Measurements from ENCODE around the gene FAM161B.
"Not testable (repeated sequence)": the region's sequence is repeated elsewhere in the genome, so short reads cannot be mapped to it uniquely, and the experiment has no call there.

Gene FAM161B

GRCh38 chr14:73942180-73942579 lies 7.7 kb downstream of the FAM161B start:
- no peak for DNase-seq

GRCh38 chr14:73937012-73937411 lies 12.9 kb downstream of the FAM161B start:
- no peak for DNase-seq

- no peak for DNase-seq
Measured at GRCh38 chr14:73936548-73936947, 13.3 kb downstream of the FAM161B start.

DNA sequence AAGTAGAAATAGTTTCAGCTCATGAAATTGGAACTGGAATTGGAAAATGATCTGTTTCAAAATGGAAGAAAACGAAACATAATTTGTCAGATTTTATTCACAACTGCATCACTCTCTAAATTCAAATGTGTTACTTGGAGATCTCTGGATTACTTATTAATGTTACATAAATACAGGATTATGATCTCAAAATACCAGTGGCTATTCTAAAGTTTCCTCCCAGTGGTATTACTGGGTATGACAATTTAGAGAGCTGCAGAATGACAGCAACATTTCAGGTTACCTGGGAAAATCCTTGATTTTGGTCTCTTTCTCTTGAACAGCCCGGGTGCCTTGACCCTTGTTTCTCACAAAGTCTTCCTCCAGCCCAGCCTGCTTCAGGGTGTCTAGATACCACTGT lies 14.2 kb downstream of the FAM161B start:
- DNase-seq, result no peak

DNA sequence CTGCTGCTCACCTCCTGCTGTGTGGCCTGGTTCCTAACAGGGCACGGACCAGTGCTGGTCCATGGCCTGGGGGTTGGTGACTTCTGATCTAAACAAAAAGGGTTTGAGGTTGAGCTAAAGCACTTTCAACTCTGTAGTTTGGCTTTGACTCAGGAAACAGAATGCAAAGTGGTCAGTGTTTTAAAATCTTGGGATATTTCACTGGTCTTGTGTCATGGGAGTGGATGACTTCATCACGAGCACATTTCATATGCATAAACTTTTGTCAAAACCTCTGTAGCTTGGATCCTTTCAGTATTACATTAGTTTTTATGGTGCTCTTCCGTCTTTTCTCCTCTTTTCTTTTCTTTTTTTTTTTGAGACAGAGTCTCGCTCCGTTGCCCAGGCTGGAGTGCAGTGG lies 25.6 kb downstream of the FAM161B start:
- DNase-seq, result no peak

DNA sequence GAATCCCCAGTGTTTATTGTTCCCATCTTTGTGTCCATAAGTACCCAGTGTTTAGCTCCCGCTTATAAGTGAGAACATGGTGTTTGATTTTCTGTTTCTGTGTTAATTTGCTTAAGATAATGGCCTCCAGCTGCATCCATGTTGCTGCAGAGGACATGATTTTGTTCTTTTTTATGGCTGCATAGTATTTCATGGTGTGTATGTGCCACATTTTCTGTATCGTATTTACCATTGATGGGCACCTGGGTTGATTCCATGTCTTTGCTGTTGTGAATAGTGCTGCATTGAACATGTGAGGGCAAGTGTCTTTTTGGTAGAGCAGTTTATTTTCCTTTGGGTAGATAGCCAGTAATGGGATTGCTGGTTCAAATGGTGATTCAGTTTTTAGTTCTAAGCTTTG lies 30.4 kb downstream of the FAM161B start:
- DNase-seq, result not testable (repeated sequence)

DNA sequence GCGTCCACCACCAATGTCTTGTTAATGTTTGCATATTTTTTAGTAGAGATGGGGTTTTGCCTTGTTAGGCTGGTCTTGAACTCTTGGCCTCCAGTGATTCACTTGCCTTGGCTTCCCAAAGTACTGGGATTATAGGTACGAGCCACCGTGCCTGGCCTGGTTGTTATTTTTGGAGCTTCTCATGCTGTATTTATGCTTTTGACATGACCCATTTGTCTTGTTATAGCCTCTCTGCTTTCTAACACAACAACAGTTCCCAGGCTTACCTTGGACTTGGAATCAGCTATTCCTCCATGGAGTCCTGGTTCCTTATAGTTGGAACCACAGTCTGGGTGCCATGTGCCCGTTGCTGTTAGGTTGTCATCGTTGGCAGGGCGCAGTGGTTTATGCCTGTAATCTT lies 33.6 kb downstream of the FAM161B start:
- DNase-seq, result no peak

- DNase-seq, result no peak
Measured at GRCh38 chr14:73913256-73913655, 36.6 kb downstream of the FAM161B start.

DNA sequence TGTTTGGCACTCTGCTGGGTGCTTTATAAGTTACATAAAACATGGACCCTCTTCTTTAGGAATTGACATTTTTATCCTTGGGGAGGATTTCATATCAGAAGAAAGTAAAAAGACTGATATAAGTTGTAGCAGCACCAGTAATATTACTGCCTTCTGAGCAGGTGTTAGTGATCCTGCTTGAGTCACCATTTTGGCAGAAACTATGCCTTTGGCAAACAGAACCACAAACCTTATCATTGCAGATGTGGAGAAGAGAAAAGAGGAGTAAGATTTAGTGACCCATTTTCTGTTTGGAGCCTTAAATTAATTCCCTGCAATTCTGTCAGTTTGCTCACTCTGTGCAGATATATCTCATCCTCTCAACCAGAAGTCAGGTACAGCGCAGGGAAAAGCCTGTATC lies 40.2 kb downstream of the FAM161B start:
- DNase-seq, result no peak

- DNase-seq, result no peak
Measured at GRCh38 chr14:73903028-73903427, 46.9 kb downstream of the FAM161B start.

DNA sequence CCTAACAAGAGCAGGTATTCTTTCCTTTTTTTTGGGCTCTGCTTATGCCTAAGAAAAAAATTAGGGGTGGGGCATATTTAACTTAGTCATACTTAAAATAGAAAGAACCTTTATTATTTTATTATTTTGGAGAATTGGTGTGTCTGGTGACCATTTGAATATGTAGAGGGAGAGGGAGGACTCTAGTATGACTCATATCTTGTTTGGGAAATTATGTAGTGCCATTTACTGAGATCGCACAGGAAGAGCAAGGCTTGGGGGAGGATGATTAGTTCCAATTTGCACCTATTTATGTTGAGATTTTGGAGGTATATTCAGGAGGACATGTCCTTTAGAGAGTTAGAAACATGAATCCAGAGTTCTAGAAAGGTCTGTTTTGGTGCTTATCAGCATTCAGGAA lies 53.4 kb downstream of the FAM161B start:
- DNase-seq, result no peak

DNA sequence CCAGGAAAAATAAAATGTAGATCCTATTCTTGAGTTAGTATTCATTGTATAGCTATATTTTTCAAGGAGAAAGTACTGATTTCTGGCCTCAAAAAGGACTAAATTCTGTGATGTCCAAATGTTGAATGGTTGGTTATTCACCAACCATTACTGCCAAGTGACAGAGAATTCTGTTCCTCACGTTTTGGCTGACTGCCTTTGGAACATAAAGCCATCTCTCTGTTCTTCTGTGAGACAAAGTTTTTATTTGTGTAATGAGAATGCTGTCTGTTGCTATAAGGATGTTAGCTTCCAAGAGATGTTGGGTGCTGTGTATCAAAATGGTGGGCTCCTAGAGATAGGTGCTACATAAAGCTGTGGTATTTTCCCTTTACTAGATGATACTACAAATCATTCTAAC lies 54.0 kb downstream of the FAM161B start:
- no peak for DNase-seq

GRCh38 chr14:73894180-73894687 lies 55.7 kb downstream of the FAM161B start:
- not testable (repeated sequence) for DNase-seq

GRCh38 chr14:73889376-73889775 lies 60.5 kb downstream of the FAM161B start:
- no peak for DNase-seq

- DNase-seq, result no peak
Measured at GRCh38 chr14:73888971-73889370, 60.9 kb downstream of the FAM161B start.

GRCh38 chr14:73888460-73888725 lies 61.5 kb downstream of the FAM161B start:
- no peak for DNase-seq

GRCh38 chr14:73887694-73888459 lies 62.0 kb downstream of the FAM161B start:
- no peak for DNase-seq

DNA sequence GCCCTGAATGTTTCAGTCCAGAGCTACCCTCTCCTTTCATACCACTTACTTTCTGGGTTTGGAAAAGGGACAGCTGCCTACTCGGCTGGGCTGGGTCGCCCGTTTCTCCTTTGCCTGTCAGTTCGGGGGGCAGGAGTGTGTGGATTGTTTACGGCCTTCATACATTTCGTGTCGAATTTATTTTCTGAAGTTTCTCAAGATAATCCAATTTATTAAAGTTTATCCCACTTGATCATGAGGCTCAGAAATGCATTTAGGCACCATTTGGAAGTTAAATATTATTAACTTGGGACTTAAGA lies 62.6 kb downstream of the FAM161B start:
- no peak for DNase-seq

DNA sequence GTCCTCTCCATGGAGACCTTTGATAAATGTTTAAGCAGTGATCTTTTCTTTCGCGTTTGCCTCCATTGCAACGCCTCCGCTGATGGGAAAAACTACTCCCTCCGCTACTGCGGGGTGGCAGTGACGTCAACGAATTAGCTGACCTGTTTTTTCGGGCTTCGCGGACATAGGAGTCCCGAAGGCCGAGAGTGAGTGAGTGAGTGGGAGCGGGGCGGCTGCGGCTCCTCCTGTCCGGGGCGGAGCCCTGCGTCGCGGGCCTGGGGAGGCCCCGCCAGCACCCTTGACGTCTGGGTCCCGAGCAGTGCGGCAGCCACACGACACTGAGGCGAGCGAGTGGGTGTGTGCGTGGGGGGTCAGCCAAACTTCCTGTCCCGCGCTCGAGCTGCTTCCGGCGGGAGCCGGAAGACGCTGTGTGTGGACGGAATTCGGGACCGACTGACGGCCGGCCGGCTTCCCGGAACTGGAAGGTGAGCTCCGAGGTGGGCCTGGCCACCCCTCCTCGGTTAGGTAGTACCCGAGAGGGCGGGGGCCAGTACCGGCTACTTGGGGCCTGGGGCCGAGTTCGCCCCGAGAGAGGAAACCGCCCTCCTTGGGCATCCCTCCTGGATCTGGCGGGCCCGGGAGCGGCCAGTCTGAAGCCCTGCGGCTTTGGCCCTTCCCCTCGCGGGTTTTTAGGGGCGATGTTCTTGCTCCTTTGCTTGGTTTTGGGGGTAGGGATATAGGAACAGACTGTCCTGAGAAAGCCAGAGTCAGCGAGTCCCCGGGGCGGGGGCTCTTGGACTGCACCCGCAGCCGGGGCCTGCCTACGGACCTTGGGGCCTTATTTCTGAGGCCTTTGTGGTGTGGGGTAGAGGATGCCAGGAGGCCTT lies 63.2 kb downstream of the FAM161B start, which contains the start of gene ZNF410:
Gene ZNF410, plus strand, starts transcription at position 411 of the 869 bp plus-strand sequence. CDS start 5,317 bp downstream, outside the sequence.
- peak; percentile 53 for DNase-seq

- no peak for DNase-seq
Measured at GRCh38 chr14:73884438-73885190, 65.3 kb downstream of the FAM161B start.

All from GOT3 (cell line).